Hepatocyte (in vitro differentiated cells): ENCODE results near the gene SLC9A4. TPM values are rescaled to one million over a fixed set of nuclear protein-coding genes. Genes with fewer than 3 reads are reported as not detected.

ENCODE experiments used
- DNase-seq: peaks from one replicate; pipeline ENCODE4 v3.0.0-alpha.2; 2016; ENCODE audit warnings: low spot score
- H2AFZ ChIP-seq: fragments of 200-600 bp; sonication (generic); 2 replicates; pipeline ENCODE4 v1.6.0; 2016; ENCODE audit warnings: antibody characterized with exemption, mild to moderate bottlenecking
- H3K27ac ChIP-seq: fragments of 200-600 bp; sonication (generic); 2 replicates; pipeline ENCODE4 v1.5.1; 2016; ENCODE audit warnings: mild to moderate bottlenecking
- H3K27me3 ChIP-seq: fragments of 200-600 bp; sonication (generic); 2 replicates; pipeline ENCODE4 v1.6.1; 2016
- H3K36me3 ChIP-seq: fragments of 200-600 bp; sonication (generic); replicated peaks from 2 replicates; pipeline ENCODE4 v1.5.1; 2016; ENCODE audit warnings: low read depth; ENCODE audit not compliant: insufficient read depth
- H3K4me1 ChIP-seq: fragments of 200-600 bp; sonication (generic); 2 replicates; pipeline ENCODE4 v1.5.1; 2016; ENCODE audit warnings: mild to moderate bottlenecking, moderate library complexity; ENCODE audit not compliant: insufficient read depth
- H3K4me2 ChIP-seq: fragments of 200-600 bp; sonication (generic); 2 replicates; pipeline ENCODE4 v1.6.0; 2016
- H3K4me3 ChIP-seq: fragments of 200-600 bp; sonication (generic); 2 replicates; pipeline ENCODE4 v1.5.1; 2016; ENCODE audit warnings: mild to moderate bottlenecking
- H3K79me2 ChIP-seq: fragments of 200-600 bp; sonication (generic); 2 replicates; pipeline ENCODE4 v1.6.0; 2017; ENCODE audit warnings: mild to moderate bottlenecking
- H3K9me2 ChIP-seq: fragments of 200-600 bp; sonication (generic); replicated peaks from 2 replicates; pipeline ENCODE4 v1.6.0; 2017; ENCODE audit warnings: mild to moderate bottlenecking; ENCODE audit not compliant: insufficient read depth
- H3K9me3 ChIP-seq: fragments of 200-600 bp; sonication (generic); 2 replicates; pipeline ENCODE4 v1.5.1; 2016; ENCODE audit warnings: low read depth, mild to moderate bottlenecking
- H4K20me1 ChIP-seq: fragments of 200-600 bp; sonication (generic); 2 replicates; pipeline ENCODE4 v1.6.0; 2016; ENCODE audit warnings: mild to moderate bottlenecking; ENCODE audit not compliant: insufficient read depth, poor library complexity, severe bottlenecking
- CTCF ChIP-seq: fragments of 200-600 bp; sonication (generic); IDR thresholded peaks from 2 replicates; pipeline ENCODE4 v1.5.1; 2016; ENCODE audit warnings: antibody characterized with exemption, mild to moderate bottlenecking; ENCODE audit not compliant: poor library complexity
- EZH2 ChIP-seq: fragments of 200-600 bp; sonication (generic); IDR thresholded peaks from 2 replicates; pipeline ENCODE4 v1.6.1; 2016; ENCODE audit warnings: antibody characterized with exemption, mild to moderate bottlenecking, borderline replicate concordance
- EZH2phosphoT487 ChIP-seq: fragments of 200-600 bp; sonication (generic); IDR thresholded peaks from one replicate; pipeline ENCODE4 v1.6.1; 2018; ENCODE audit warnings: antibody characterized with exemption, mild to moderate bottlenecking, low read depth, moderate library complexity; ENCODE audit not compliant: unreplicated experiment, severe bottlenecking
- WGBS: methylation state at CpG from one replicate; pipeline ENCODE4 v1.1.6; 2016; ENCODE audit warnings: low lambda C conversion rate; ENCODE audit errors: missing lambda C conversion rate; 5-methylcytosine and 5-hydroxymethylcytosine counted together
- polyA plus RNA-seq: library from polyadenylated mRNA; unstranded; fragments of >200 nt; fragmentation: Nextera tagmentation; extraction: Ambion mirVana; gene quantifications from 2 replicates; pipeline ENCODE4 v1.2.1, GENCODE V29; 2016
- total RNA-seq: library from RNA; depleted of rRNA; stranded (reverse); fragments of >200 nt; gene quantifications from 2 replicates; pipeline ENCODE4 v1.2.3, GENCODE V29; 2014

Gene SLC9A4
- total and polyA plus RNA-seq, 2 experiments from 2014 or later: 0.80 to 1.6 TPM

DNA sequence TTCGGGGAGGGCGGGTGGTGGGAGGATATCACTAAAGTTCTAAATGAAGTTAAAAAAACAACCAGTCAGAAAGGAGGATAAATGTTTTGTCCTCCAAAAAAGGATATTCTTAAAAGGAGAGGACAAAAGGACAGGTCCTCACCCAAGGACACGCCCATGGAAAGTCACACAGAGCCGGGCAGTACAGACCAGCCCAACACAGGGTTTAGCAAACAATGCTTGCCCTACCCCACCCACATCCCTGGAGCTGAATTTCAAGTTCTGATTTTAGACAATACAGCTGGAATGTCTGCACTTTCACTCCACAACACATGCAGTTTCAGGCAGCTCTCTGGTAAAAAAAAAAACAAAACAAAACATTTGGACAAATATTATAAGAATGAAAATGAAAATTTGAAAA, 67.9 kb downstream of the SLC9A4 start:
- WGBS: 44% methylated on average over 4 of the region's 4 CpGs
- no peaks in the 10 kb centered on the region for H3K4me1 ChIP-seq
- no peaks in the 10 kb centered on the region for H3K9me2 ChIP-seq
- H3K4me2 ChIP-seq: no peak overlapping the region
- H3K27ac ChIP-seq: peak overlapping the region; percentile 5
- TF ChIP-seq CTCF (no peak), EZH2 (no peak), EZH2phosphoT487 (no peak)
- H3K27me3 ChIP-seq: no peaks in the 10 kb centered on the region
- no peaks in the 10 kb centered on the region for H4K20me1 ChIP-seq
- no peaks in the 10 kb centered on the region for H3K79me2 ChIP-seq
- H2AFZ ChIP-seq: no peak overlapping the region
- no peaks in the 10 kb centered on the region for H3K36me3 ChIP-seq
- H3K9me3 ChIP-seq: no peaks in the 10 kb centered on the region
- peak; percentile 28 for DNase-seq
- no peak overlapping the region for H3K4me3 ChIP-seq

- peaks cover 6% of the 10 kb centered on the region for H3K9me3 ChIP-seq
- H4K20me1 ChIP-seq: no peaks in the 10 kb centered on the region
- no peaks in the 10 kb centered on the region for H3K79me2 ChIP-seq
- no peak overlapping the region for H3K27ac ChIP-seq
- H3K9me2 ChIP-seq: no peaks in the 10 kb centered on the region
- TF ChIP-seq EZH2phosphoT487 (no peak), EZH2 (no peak), CTCF (no peak)
- DNase-seq: no peak
- no peaks in the 10 kb centered on the region for H3K36me3 ChIP-seq
- no peaks in the 10 kb centered on the region for H3K4me1 ChIP-seq
- H2AFZ ChIP-seq: no peak overlapping the region
- no peaks in the 10 kb centered on the region for H3K27me3 ChIP-seq
- WGBS: 88% methylated on average over 1 of the region's 1 CpG
- no peak overlapping the region for H3K4me3 ChIP-seq
- no peak overlapping the region for H3K4me2 ChIP-seq
Observed at GRCh38 chr2:102544182-102544581, 71.2 kb downstream of the SLC9A4 start.

- no peaks in the 10 kb centered on the region for H3K36me3 ChIP-seq
- no peaks in the 10 kb centered on the region for H3K79me2 ChIP-seq
- WGBS: 85% methylated on average over 2 of the region's 2 CpGs
- H3K4me2 ChIP-seq: no peak overlapping the region
- H3K9me3 ChIP-seq: peaks cover 10% of the 10 kb centered on the region
- no peak overlapping the region for H3K27ac ChIP-seq
- H3K9me2 ChIP-seq: no peaks in the 10 kb centered on the region
- H3K4me1 ChIP-seq: no peaks in the 10 kb centered on the region
- no peak overlapping the region for H2AFZ ChIP-seq
- H3K4me3 ChIP-seq: no peak overlapping the region
- no peak for TF ChIP-seq CTCF
- no peak for DNase-seq
- H3K27me3 ChIP-seq: no peaks in the 10 kb centered on the region
- no peaks in the 10 kb centered on the region for H4K20me1 ChIP-seq
Observed at GRCh38 chr2:102547462-102547861, 74.4 kb downstream of the SLC9A4 start.

GRCh38 chr2:102549027-102549426, 76.0 kb downstream of the SLC9A4 start:
- TF ChIP-seq EZH2phosphoT487 (no peak), EZH2 (no peak), CTCF (no peak)
- no peaks in the 10 kb centered on the region for H3K36me3 ChIP-seq
- H3K27ac ChIP-seq: no peak overlapping the region
- no peaks in the 10 kb centered on the region for H3K4me1 ChIP-seq
- peaks cover 10% of the 10 kb centered on the region for H3K9me3 ChIP-seq
- no peak overlapping the region for H3K4me2 ChIP-seq
- no peak overlapping the region for H2AFZ ChIP-seq
- no peaks in the 10 kb centered on the region for H3K9me2 ChIP-seq
- H4K20me1 ChIP-seq: no peaks in the 10 kb centered on the region
- DNase-seq: no peak
- no peak overlapping the region for H3K4me3 ChIP-seq
- WGBS: 0% methylated on average over 1 of the region's 1 CpG
- H3K27me3 ChIP-seq: no peaks in the 10 kb centered on the region
- H3K79me2 ChIP-seq: no peaks in the 10 kb centered on the region
